ENCODE data around the gene LILRA6. TPM values are rescaled to one million over a fixed set of nuclear protein-coding genes. Genes with fewer than 3 reads are reported as not detected.
"Not testable (repeated sequence)": the region's sequence is repeated elsewhere in the genome, so short reads cannot be mapped to it uniquely, and the experiment has no call there.

Gene LILRA6
- total RNA-seq (2014; rRNA removed; shearing (Covaris generic)): not detected in 2 replicates

GRCh38 chr19:54242646-54243045 lies at the start of gene LILRA6:
Gene LILRA6, minus strand, starts transcription at chr19:54242790.
- H3K36me3 ChIP-seq (replicated peaks; ENCODE audit: control insufficient read depth, insufficient read depth, low read length); H3K4me3 ChIP-seq (ENCODE audit: insufficient read depth, low read depth, low read length); H3K27me3 ChIP-seq (ENCODE audit: control insufficient read depth, insufficient read depth, low read length); DNase-seq: not testable (repeated sequence)

- DNase-seq; H3K36me3 ChIP-seq (replicated peaks; ENCODE audit: control insufficient read depth, insufficient read depth, low read length); H3K27me3 ChIP-seq (ENCODE audit: control insufficient read depth, insufficient read depth, low read length); H3K4me3 ChIP-seq (ENCODE audit: insufficient read depth, low read depth, low read length): not testable (repeated sequence)
Observed at GRCh38 chr19:54289160-54289559, 46.6 kb upstream of the LILRA6 start.

GRCh38 chr19:54287456-54287855 lies 44.9 kb upstream of the LILRA6 start:
- no peak for DNase-seq
- H3K4me3 ChIP-seq (ENCODE audit: insufficient read depth, low read depth, low read length): no peak overlapping the region
- H3K36me3 ChIP-seq (replicated peaks; ENCODE audit: control insufficient read depth, insufficient read depth, low read length): no peaks in the 10 kb centered on the region
- H3K27me3 ChIP-seq (ENCODE audit: control insufficient read depth, insufficient read depth, low read length): no peaks in the 10 kb centered on the region

GRCh38 chr19:54286283-54286682 lies 43.7 kb upstream of the LILRA6 start:
- H3K4me3 ChIP-seq (ENCODE audit: insufficient read depth, low read depth, low read length); DNase-seq; H3K36me3 ChIP-seq (replicated peaks; ENCODE audit: control insufficient read depth, insufficient read depth, low read length); H3K27me3 ChIP-seq (ENCODE audit: control insufficient read depth, insufficient read depth, low read length): not testable (repeated sequence)

GRCh38 chr19:54285427-54286056 lies 43.0 kb upstream of the LILRA6 start:
- H3K4me3 ChIP-seq (ENCODE audit: insufficient read depth, low read depth, low read length); H3K36me3 ChIP-seq (replicated peaks; ENCODE audit: control insufficient read depth, insufficient read depth, low read length); H3K27me3 ChIP-seq (ENCODE audit: control insufficient read depth, insufficient read depth, low read length); DNase-seq: not testable (repeated sequence)

- no peak for DNase-seq
- Histone ChIP-seq H3K4me3 (ENCODE audit: insufficient read depth, low read depth, low read length) (no peak overlapping the region), H3K36me3 (replicated peaks; ENCODE audit: control insufficient read depth, insufficient read depth, low read length) (no peaks in the 10 kb centered on the region), H3K27me3 (ENCODE audit: control insufficient read depth, insufficient read depth, low read length) (peaks cover 1% of the 10 kb centered on the region; the same call in 1 of the 2 replicates)
Observed at GRCh38 chr19:54282686-54283470, 40.3 kb upstream of the LILRA6 start.

GRCh38 chr19:54281729-54282075 lies 39.1 kb upstream of the LILRA6 start:
- H3K27me3 ChIP-seq (ENCODE audit: control insufficient read depth, insufficient read depth, low read length); H3K36me3 ChIP-seq (replicated peaks; ENCODE audit: control insufficient read depth, insufficient read depth, low read length); DNase-seq; H3K4me3 ChIP-seq (ENCODE audit: insufficient read depth, low read depth, low read length): not testable (repeated sequence)

GRCh38 chr19:54281007-54281728 lies 38.6 kb upstream of the LILRA6 start, which contains the start of gene LILRB2:
Gene LILRB2, minus strand, starts transcription at chr19:54281110. Its CDS starts 614 bp downstream, at chr19:54280496.
- Histone ChIP-seq H3K36me3 (replicated peaks; ENCODE audit: control insufficient read depth, insufficient read depth, low read length) (no peaks in the 10 kb centered on the region), H3K27me3 (ENCODE audit: control insufficient read depth, insufficient read depth, low read length) (peaks cover 1% of the 10 kb centered on the region; the same call in 1 of the 2 replicates), H3K4me3 (ENCODE audit: insufficient read depth, low read depth, low read length) (no peak within 1 kb of the TSS)
- DNase-seq: no peak

GRCh38 chr19:54280441-54280840 lies 37.9 kb upstream of the LILRA6 start:
- not testable (repeated sequence) for DNase-seq; H3K4me3 ChIP-seq (ENCODE audit: insufficient read depth, low read depth, low read length)

GRCh38 chr19:54280025-54280424 lies 37.4 kb upstream of the LILRA6 start:
- not testable (repeated sequence) for H3K36me3 ChIP-seq (replicated peaks; ENCODE audit: control insufficient read depth, insufficient read depth, low read length); H3K4me3 ChIP-seq (ENCODE audit: insufficient read depth, low read depth, low read length); DNase-seq; H3K27me3 ChIP-seq (ENCODE audit: control insufficient read depth, insufficient read depth, low read length)

More at GRCh38 chr19:54280441-54280840, 37.9 kb upstream of the LILRA6 start:
- H3K27me3 ChIP-seq (ENCODE audit: control insufficient read depth, insufficient read depth, low read length); H3K36me3 ChIP-seq (replicated peaks; ENCODE audit: control insufficient read depth, insufficient read depth, low read length): not testable (repeated sequence)

- Histone ChIP-seq H3K36me3 (replicated peaks; ENCODE audit: control insufficient read depth, insufficient read depth, low read length) (no peaks in the 10 kb centered on the region), H3K4me3 (ENCODE audit: insufficient read depth, low read depth, low read length) (no peak overlapping the region), H3K27me3 (ENCODE audit: control insufficient read depth, insufficient read depth, low read length) (peaks cover 1% of the 10 kb centered on the region; the same call in 1 of the 2 replicates)
- no peak for DNase-seq
Observed at GRCh38 chr19:54279406-54279962, 36.9 kb upstream of the LILRA6 start.

- not testable (repeated sequence) for H3K4me3 ChIP-seq (ENCODE audit: insufficient read depth, low read depth, low read length); H3K36me3 ChIP-seq (replicated peaks; ENCODE audit: control insufficient read depth, insufficient read depth, low read length); DNase-seq; H3K27me3 ChIP-seq (ENCODE audit: control insufficient read depth, insufficient read depth, low read length)
Observed at GRCh38 chr19:54278571-54279195, 36.1 kb upstream of the LILRA6 start.

GRCh38 chr19:54278056-54278455 lies 35.5 kb upstream of the LILRA6 start:
- not testable (repeated sequence) for H3K36me3 ChIP-seq (replicated peaks; ENCODE audit: control insufficient read depth, insufficient read depth, low read length); DNase-seq; H3K4me3 ChIP-seq (ENCODE audit: insufficient read depth, low read depth, low read length); H3K27me3 ChIP-seq (ENCODE audit: control insufficient read depth, insufficient read depth, low read length)

GRCh38 chr19:54277111-54277615 lies 34.6 kb upstream of the LILRA6 start:
- not testable (repeated sequence) for DNase-seq; H3K4me3 ChIP-seq (ENCODE audit: insufficient read depth, low read depth, low read length); H3K36me3 ChIP-seq (replicated peaks; ENCODE audit: control insufficient read depth, insufficient read depth, low read length); H3K27me3 ChIP-seq (ENCODE audit: control insufficient read depth, insufficient read depth, low read length)

All from H7 (cell line).